Liver (tissue), 9 donors: ENCODE measurements around the gene MAP3K19. TPM values are rescaled to one million over a fixed set of nuclear protein-coding genes. Genes with fewer than 3 reads are reported as not detected.

Source experiments
- DNase-seq: peaks from one replicate; pipeline ENCODE4 v3.0.0-alpha.2; 2017; ENCODE audit warnings: low spot score
- H3K27ac ChIP-seq, 2 donors: one replicate each; pipeline ENCODE4 v1.7.0; 2013; ENCODE audit warnings: inconsistent platforms in 2 of 2, low read length in 2 of 2, control low read depth in 1 of 2, low read depth in 1 of 2, mild to moderate bottlenecking in 1 of 2
- H3K27me3 ChIP-seq, 4 donors: one replicate each; pipeline versions ENCODE4 v1.6.1 to v1.7.0; 2013; ENCODE audit warnings: low read length in 3 of 4, inconsistent platforms in 1 of 4, mild to moderate bottlenecking in 1 of 4, moderate library complexity in 1 of 4; ENCODE audit not compliant: control insufficient read depth in 4 of 4, insufficient read depth in 4 of 4
- H3K36me3 ChIP-seq, 4 donors: one replicate each; pipeline versions ENCODE4 v1.6.1 to v1.7.0; 2013; ENCODE audit warnings: low read length in 3 of 4, mild to moderate bottlenecking in 3 of 4, low read depth in 1 of 4, moderate library complexity in 1 of 4; ENCODE audit not compliant: control insufficient read depth in 4 of 4, insufficient read depth in 3 of 4
- H3K4me1 ChIP-seq, 4 donors: one replicate each; pipeline versions ENCODE4 v1.6.1 to v1.7.0; 2013; ENCODE audit warnings: low read length in 3 of 4, mild to moderate bottlenecking in 3 of 4, moderate library complexity in 1 of 4; ENCODE audit not compliant: control insufficient read depth in 4 of 4, insufficient read depth in 4 of 4
- H3K4me3 ChIP-seq, 3 donors: one replicate each; pipeline versions ENCODE4 v1.6.1 to v1.7.0; 2013; ENCODE audit warnings: low read length in 3 of 3, control low read depth in 1 of 3, low read depth in 1 of 3, mild to moderate bottlenecking in 1 of 3
- H3K9ac ChIP-seq, 2 donors: one replicate each; pipeline ENCODE4 v1.7.0; 2013; ENCODE audit warnings: low read length in 2 of 2, mild to moderate bottlenecking in 2 of 2, moderate library complexity in 2 of 2, control low read depth in 1 of 2, low read depth in 1 of 2
- H3K9me3 ChIP-seq, 4 donors: one replicate each; pipeline versions ENCODE4 v1.6.1 to v1.7.0; 2013; ENCODE audit warnings: low read length in 3 of 4; ENCODE audit not compliant: control insufficient read depth in 4 of 4
- EGR1 ChIP-seq, 2 donors: IDR thresholded peaks; 2 replicates each; pipeline ENCODE4 v1.6.1; 2016 to 2018; ENCODE audit warnings: antibody characterized with exemption in 2 of 2, low read depth in 2 of 2
- FOXA1 ChIP-seq: IDR thresholded peaks from 2 replicates; pipeline ENCODE4 v1.6.1; 2016; ENCODE audit warnings: antibody characterized with exemption
- FOXA2 ChIP-seq: IDR thresholded peaks from 2 replicates; pipeline ENCODE4 v1.6.1; 2016; ENCODE audit warnings: antibody characterized with exemption
- GABPA ChIP-seq, 2 donors: IDR thresholded peaks in 1 of 2; conservative IDR thresholded peaks in 1 of 2; 2 replicates each; pipeline ENCODE4 v1.6.1; 2016; ENCODE audit warnings: antibody characterized with exemption in 2 of 2, mild to moderate bottlenecking in 1 of 2, moderate library complexity in 1 of 2
- HNF4A ChIP-seq, 2 donors: conservative IDR thresholded peaks; 2 replicates each; pipeline ENCODE4 v1.6.1; 2016; ENCODE audit warnings: antibody characterized with exemption in 2 of 2, mild to moderate bottlenecking in 2 of 2
- HNF4G ChIP-seq: IDR thresholded peaks from 2 replicates; pipeline ENCODE4 v1.6.1; 2016; ENCODE audit warnings: antibody characterized with exemption
- JUND ChIP-seq, 2 donors: IDR thresholded peaks; 2 replicates each; pipeline ENCODE4 v1.6.1; 2016; ENCODE audit warnings: antibody characterized with exemption in 2 of 2
- NR2F2 ChIP-seq: IDR thresholded peaks from 2 replicates; pipeline ENCODE4 v1.6.1; 2016; ENCODE audit warnings: antibody characterized with exemption
- RAD21 ChIP-seq, 2 donors: IDR thresholded peaks; 2 replicates each; pipeline ENCODE4 v1.6.1; 2016; ENCODE audit warnings: antibody characterized with exemption in 2 of 2, mild to moderate bottlenecking in 2 of 2
- RXRA ChIP-seq, 2 donors: IDR thresholded peaks; 2 replicates each; pipeline ENCODE4 v1.6.1; 2017 to 2018; ENCODE audit warnings: antibody characterized with exemption in 2 of 2, mild to moderate bottlenecking in 1 of 2
- SP1 ChIP-seq: IDR thresholded peaks from 2 replicates; pipeline ENCODE4 v1.6.1; 2018; ENCODE audit warnings: antibody characterized with exemption, mild to moderate bottlenecking
- TAF1 ChIP-seq: conservative IDR thresholded peaks from 2 replicates; pipeline ENCODE4 v1.6.1; 2016; ENCODE audit warnings: antibody characterized with exemption, mild to moderate bottlenecking
- YY1 ChIP-seq: IDR thresholded peaks from 2 replicates; pipeline ENCODE4 v1.6.1; 2016; ENCODE audit warnings: antibody characterized with exemption, mild to moderate bottlenecking
- WGBS: extraction: QIAGEN DNeasy Blood & Tissue Kit; methylation state at CpG from one replicate; pipeline ENCODE4 v1.1.7; 2013; 5-methylcytosine and 5-hydroxymethylcytosine counted together
- polyA plus RNA-seq, 2 donors: library from polyadenylated mRNA; stranded (reverse) in 1 of 2; unstranded in 1 of 2; fragments of 200-250 nt in 1 of 2; fragments of >200 nt in 1 of 2; fragmentation: Nextera tagmentation in 1 of 2; extraction: Ambion mirVana in 1 of 2; gene quantifications; one replicate each; pipeline versions ENCODE4 v1.2.1 to v1.2.3, GENCODE V29; 2013 to 2015
- total RNA-seq, 2 donors: library from RNA; depleted of rRNA; stranded (reverse); fragments of >200 nt; gene quantifications; one replicate each; pipeline ENCODE4 v1.2.3, GENCODE V29; 2014
- TF ChIP-seq, protein P1 (sequence below): fragments of 150-350 bp; IDR thresholded peaks from 2 replicates; pipeline ENCODE4 v1.5.1; 2017; ENCODE audit warnings: improper control_type of control experiment, low read depth, low read length; ENCODE audit not compliant: missing input control
- TF ChIP-seq, protein P2 (sequence below): IDR thresholded peaks from 2 replicates; pipeline ENCODE4 v1.6.1; 2016; ENCODE audit warnings: antibody characterized with exemption, mild to moderate bottlenecking
- TF ChIP-seq, protein P3 (sequence below): IDR thresholded peaks from 2 replicates; pipeline ENCODE4 v1.6.1; 2016; ENCODE audit warnings: antibody characterized with exemption
- TF ChIP-seq, protein P4 (sequence below): IDR thresholded peaks from 2 replicates; pipeline ENCODE4 v1.6.1; 2016; ENCODE audit warnings: antibody characterized with exemption
- TF ChIP-seq, protein P5 (sequence below): IDR thresholded peaks from 2 replicates; pipeline ENCODE4 v1.6.1; 2016; ENCODE audit warnings: antibody characterized with exemption
- donor health status: healthy.
- donor health status: healthy.
- donor health status: healthy.
- donor health status: healthy.
- donor health status: healthy.

The MAP3K19 gene
- total and polyA plus RNA-seq, 4 donors = not detected

DNA sequence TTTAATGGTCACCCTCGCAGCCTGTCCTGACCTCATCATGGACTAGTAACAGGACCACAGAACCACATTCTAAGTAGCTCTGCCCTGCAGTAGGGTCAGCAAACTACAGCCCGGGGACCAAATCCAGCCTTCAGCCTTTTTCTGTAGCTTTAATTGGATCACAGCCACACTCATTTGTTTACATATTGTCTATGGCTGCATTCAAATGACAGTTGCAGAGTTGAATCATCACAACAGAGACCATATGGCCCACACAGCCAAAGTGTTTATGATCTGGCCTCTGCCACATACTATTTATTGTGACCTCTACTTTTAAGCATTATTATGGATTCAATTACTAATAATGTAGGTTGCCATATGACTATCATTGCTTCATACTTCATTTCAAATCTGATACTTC lies 47.7 kb downstream of the MAP3K19 start:
- no peaks in the 10 kb centered on the region for H3K9me3 ChIP-seq
- no peak for DNase-seq
- TF ChIP-seq, protein P1, sequence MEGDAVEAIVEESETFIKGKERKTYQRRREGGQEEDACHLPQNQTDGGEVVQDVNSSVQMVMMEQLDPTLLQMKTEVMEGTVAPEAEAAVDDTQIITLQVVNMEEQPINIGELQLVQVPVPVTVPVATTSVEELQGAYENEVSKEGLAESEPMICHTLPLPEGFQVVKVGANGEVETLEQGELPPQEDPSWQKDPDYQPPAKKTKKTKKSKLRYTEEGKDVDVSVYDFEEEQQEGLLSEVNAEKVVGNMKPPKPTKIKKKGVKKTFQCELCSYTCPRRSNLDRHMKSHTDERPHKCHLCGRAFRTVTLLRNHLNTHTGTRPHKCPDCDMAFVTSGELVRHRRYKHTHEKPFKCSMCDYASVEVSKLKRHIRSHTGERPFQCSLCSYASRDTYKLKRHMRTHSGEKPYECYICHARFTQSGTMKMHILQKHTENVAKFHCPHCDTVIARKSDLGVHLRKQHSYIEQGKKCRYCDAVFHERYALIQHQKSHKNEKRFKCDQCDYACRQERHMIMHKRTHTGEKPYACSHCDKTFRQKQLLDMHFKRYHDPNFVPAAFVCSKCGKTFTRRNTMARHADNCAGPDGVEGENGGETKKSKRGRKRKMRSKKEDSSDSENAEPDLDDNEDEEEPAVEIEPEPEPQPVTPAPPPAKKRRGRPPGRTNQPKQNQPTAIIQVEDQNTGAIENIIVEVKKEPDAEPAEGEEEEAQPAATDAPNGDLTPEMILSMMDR = no peak
- TF ChIP-seq RAD21 (IDR thresholded peaks at IDR 0.05) (no peak), FOXA2 (no peak), FOXA1 (no peak), TAF1 (no peak), HNF4A (conservative IDR thresholded peaks at IDR 0.05) (no peak), GABPA (IDR thresholded peaks at IDR 0.05 in 1 of 2, conservative IDR thresholded peaks at IDR 0.05 in 1 of 2) (no peak), JUND (IDR thresholded peaks at IDR 0.05) (no peak), NR2F2 (no peak), YY1 (no peak), HNF4G (no peak), RXRA (IDR thresholded peaks at IDR 0.05) (no peak), EGR1 (IDR thresholded peaks at IDR 0.05; ENCODE audit: low read depth in 2 of 2) (no peak), SP1 (no peak)
- TF ChIP-seq, protein P2, sequence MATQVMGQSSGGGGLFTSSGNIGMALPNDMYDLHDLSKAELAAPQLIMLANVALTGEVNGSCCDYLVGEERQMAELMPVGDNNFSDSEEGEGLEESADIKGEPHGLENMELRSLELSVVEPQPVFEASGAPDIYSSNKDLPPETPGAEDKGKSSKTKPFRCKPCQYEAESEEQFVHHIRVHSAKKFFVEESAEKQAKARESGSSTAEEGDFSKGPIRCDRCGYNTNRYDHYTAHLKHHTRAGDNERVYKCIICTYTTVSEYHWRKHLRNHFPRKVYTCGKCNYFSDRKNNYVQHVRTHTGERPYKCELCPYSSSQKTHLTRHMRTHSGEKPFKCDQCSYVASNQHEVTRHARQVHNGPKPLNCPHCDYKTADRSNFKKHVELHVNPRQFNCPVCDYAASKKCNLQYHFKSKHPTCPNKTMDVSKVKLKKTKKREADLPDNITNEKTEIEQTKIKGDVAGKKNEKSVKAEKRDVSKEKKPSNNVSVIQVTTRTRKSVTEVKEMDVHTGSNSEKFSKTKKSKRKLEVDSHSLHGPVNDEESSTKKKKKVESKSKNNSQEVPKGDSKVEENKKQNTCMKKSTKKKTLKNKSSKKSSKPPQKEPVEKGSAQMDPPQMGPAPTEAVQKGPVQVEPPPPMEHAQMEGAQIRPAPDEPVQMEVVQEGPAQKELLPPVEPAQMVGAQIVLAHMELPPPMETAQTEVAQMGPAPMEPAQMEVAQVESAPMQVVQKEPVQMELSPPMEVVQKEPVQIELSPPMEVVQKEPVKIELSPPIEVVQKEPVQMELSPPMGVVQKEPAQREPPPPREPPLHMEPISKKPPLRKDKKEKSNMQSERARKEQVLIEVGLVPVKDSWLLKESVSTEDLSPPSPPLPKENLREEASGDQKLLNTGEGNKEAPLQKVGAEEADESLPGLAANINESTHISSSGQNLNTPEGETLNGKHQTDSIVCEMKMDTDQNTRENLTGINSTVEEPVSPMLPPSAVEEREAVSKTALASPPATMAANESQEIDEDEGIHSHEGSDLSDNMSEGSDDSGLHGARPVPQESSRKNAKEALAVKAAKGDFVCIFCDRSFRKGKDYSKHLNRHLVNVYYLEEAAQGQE = no peak
- TF ChIP-seq, protein P3, sequence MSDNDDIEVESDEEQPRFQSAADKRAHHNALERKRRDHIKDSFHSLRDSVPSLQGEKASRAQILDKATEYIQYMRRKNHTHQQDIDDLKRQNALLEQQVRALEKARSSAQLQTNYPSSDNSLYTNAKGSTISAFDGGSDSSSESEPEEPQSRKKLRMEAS = no peak
- TF ChIP-seq, protein P4, sequence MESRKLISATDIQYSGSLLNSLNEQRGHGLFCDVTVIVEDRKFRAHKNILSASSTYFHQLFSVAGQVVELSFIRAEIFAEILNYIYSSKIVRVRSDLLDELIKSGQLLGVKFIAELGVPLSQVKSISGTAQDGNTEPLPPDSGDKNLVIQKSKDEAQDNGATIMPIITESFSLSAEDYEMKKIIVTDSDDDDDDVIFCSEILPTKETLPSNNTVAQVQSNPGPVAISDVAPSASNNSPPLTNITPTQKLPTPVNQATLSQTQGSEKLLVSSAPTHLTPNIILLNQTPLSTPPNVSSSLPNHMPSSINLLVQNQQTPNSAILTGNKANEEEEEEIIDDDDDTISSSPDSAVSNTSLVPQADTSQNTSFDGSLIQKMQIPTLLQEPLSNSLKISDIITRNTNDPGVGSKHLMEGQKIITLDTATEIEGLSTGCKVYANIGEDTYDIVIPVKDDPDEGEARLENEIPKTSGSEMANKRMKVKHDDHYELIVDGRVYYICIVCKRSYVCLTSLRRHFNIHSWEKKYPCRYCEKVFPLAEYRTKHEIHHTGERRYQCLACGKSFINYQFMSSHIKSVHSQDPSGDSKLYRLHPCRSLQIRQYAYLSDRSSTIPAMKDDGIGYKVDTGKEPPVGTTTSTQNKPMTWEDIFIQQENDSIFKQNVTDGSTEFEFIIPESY = no peak
- TF ChIP-seq, protein P5, sequence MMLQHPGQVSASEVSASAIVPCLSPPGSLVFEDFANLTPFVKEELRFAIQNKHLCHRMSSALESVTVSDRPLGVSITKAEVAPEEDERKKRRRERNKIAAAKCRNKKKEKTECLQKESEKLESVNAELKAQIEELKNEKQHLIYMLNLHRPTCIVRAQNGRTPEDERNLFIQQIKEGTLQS = no peak
- H3K27me3 ChIP-seq = no peaks in the 10 kb centered on the region
- no peak overlapping the region for H3K4me3 ChIP-seq
- no peak overlapping the region for H3K9ac ChIP-seq
- no peaks in the 10 kb centered on the region for H3K36me3 ChIP-seq
- 88% methylated on average over 2 of the region's 2 CpGs for WGBS
- H3K27ac ChIP-seq = no peak overlapping the region
- peaks cover 0 to 6% (median 0%) of the 10 kb centered on the region in 4 donors for H3K4me1 ChIP-seq
